Bronchial smooth muscle cell (primary cell): ENCODE results near the gene ZNF84. TPM values are rescaled to one million over a fixed set of nuclear protein-coding genes. Genes with fewer than 3 reads are reported as not detected.

Source experiments
- total RNA-seq: library from RNA; depleted of rRNA; stranded (reverse); fragments of >200 nt; gene quantifications from 2 replicates; pipeline ENCODE4 v1.2.1, GENCODE V29; 2014

ZNF84 gene
- 20.3 and 27.7 TPM in 2 replicates for total RNA-seq

DNA sequence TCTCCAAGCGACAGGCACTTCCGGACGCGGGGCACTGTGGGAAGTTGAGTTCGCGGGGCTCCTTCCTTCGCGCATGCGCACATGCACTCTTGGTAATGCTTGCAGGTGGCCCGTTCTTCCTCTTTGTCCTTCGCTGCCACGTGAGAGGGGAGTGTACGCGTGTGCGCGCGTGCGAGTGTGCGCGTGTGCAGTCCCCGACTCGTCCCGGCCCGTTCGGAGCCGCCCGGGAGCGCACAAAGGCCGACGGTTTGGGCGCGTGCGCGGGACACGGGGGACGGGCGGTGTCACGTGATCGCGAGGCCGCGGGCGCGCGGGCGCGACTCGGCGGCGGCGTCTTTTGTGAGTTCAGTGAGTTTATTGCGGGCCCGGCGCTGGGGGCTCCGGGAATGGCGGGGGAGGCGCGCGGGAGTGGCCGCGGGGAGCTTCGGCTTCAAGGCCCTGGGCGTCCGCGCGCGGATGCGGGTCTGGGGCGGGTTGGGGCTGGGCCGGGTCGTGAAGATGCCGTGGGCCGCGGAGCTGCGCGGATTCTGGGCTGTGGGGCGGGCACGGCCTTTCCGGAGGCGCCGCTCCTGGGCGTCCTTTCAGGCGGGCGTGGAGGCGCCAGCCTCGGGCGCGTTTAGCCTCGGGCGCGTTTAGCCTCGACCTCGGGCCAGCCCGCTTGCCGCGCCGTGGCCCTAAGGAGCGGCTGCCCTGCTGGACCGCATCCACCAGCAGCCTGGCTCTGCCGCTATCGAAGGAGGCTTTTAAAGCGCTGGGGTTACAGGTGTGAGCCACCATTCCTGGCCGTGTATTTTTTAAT lies at the start of gene ZNF84:
Gene ZNF84, plus strand, starts transcription at position 303 of the 799 bp plus-strand sequence. CDS start 3,959 bp downstream, outside the sequence.

DNA sequence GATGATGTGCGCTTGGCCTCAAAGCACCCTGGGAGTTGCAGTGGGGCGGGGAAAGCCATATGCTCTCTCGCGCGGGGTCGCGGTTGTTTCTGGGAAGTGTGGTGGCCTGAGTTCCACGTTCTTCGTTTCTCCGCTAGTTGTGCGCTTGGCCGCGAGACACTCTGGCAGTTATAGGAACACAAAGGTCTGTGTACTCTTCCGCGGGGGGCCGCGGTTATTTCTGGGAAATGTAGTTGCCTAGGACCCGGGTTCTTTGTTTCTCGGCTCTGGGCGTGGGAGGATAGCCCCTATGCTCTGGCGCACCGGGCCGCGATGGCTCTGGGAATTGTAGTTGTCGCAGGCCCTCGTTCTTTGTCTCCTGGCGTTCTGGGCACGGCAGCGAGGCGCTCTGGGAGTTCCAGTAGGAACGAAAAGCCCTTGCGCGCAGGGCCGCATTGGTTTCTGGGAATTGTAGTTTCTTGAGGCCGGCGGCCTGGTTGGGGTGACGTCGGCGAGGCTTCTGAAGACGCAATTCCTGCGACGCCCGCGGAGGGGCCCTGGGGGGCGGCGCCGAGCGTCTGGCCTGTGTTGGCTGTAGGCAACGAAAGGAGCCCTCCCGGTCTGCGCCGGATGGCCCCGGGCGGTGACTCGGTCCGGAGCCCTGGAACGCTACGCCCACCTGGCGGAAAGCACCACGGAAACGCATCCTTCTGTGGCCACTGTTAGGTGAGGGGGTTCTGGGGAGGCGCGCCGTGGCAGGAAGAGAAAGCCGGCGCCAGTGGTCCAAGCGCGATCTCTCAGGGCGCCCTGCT lies 43.3 kb downstream of the ZNF84 start, which contains the start of gene ZNF140:
Gene ZNF140, plus strand, starts transcription at position 556 of the 791 bp plus-strand sequence. CDS start 398 bp downstream, outside the sequence.

Other genes with a start within 250 kb of the ZNF84 start
- gene GOLGA3, start 208.6 kb upstream of the ZNF84 start, total RNA-seq = 73.9 and 109 TPM in 2 replicates
- gene CHFR, start 149.9 kb upstream of the ZNF84 start, total RNA-seq = 22.9 and 24.0 TPM in 2 replicates
- 8.8 and 9.4 TPM in 2 replicates for gene ZNF605, start 81.2 kb upstream of the ZNF84 start, total RNA-seq
- 9.2 and 10.1 TPM in 2 replicates for gene ZNF26, start 51.1 kb upstream of the ZNF84 start, total RNA-seq
- gene ZNF140, start 43.4 kb downstream of the ZNF84 start, total RNA-seq = 28.5 and 36.0 TPM in 2 replicates
- 0.79 and 0.94 TPM in 2 replicates for gene ZNF891, start 92.8 kb downstream of the ZNF84 start, total RNA-seq
- gene ZNF10, start 93.1 kb downstream of the ZNF84 start, total RNA-seq = 7.7 and 10.4 TPM in 2 replicates
- 21.4 and 49.2 TPM in 2 replicates for gene ZNF268, start 144.0 kb downstream of the ZNF84 start, total RNA-seq
- gene ANHX, start 198.4 kb downstream of the ZNF84 start, total RNA-seq = not detected in 2 replicates